Activated CD8-positive, alpha-beta memory T cell treated with anti-CD3 and anti-CD28 coated beads, Interleukin-2, amount 10 ng/mL, durations not matched to agents 7 days and 5 days (primary cell): ENCODE measurements around the gene ZNF214. TPM values are rescaled to one million over a fixed set of nuclear protein-coding genes. Genes with fewer than 3 reads are reported as not detected.

ENCODE experiments used
- ATAC-seq: fragments of 150-1000 bp; cut with Tn5 transposase; one replicate; pipeline ENCODE4 v1.10.0; 2021; ENCODE audit warnings: moderate library complexity
- CTCF ChIA-PET: fragments of 350-600 bp; sonication (Branson Sonifier 250); formaldehyde crosslinking; loops from one replicate; lab custom pipeline; 2021; ENCODE audit warnings: antibody characterized with exemption; lab: Charles Lee
- DNase-seq: peaks from one replicate; pipeline ENCODE4 v3.0.0-alpha.2; 2020
- H3K27ac Mint-ChIP-seq: one replicate; pipeline ENCODE4 v1.8.0; 2021; ENCODE audit warnings: mild to moderate bottlenecking, mixed read lengths
- H3K27me3 Mint-ChIP-seq: one replicate; pipeline ENCODE4 v1.8.0; 2021; ENCODE audit warnings: mixed read lengths
- H3K36me3 Mint-ChIP-seq: one replicate; pipeline ENCODE4 v1.8.0; 2021; ENCODE audit warnings: mild to moderate bottlenecking, mixed read lengths
- H3K4me1 Mint-ChIP-seq: one replicate; pipeline ENCODE4 v1.8.0; 2021; ENCODE audit warnings: mixed read lengths
- H3K4me3 Mint-ChIP-seq: one replicate; pipeline ENCODE4 v1.8.0; 2021; ENCODE audit warnings: mild to moderate bottlenecking, moderate library complexity, mixed read lengths
- H3K9me3 Mint-ChIP-seq: one replicate; pipeline ENCODE4 v1.8.0; 2022; ENCODE audit warnings: low read depth, mixed read lengths
- total RNA-seq, 2 experiments: library from RNA; stranded (reverse); gene quantifications; one replicate each; pipeline ENCODE4 v1.2.3, GENCODE V29; 2021

Gene ZNF214
- total RNA-seq, result not detected

GRCh38 chr11:7020183-7020917 is at the start of gene ZNF214, which contains the start of gene NLRP14:
ZNF214 (minus strand) TSS chr11:7020346; CDS start chr11:7002835, 17,511 bp downstream.
NLRP14 (plus strand) TSS chr11:7020479; CDS start chr11:7038587, 18,108 bp downstream.
- no peak within 1 kb of the TSS for H3K27ac Mint-ChIP-seq
- no peaks in the 10 kb centered on the region for H3K36me3 Mint-ChIP-seq
- ATAC-seq (no peak), DNase-seq (no peak)
- CTCF ChIA-PET, result no interaction called here
- H3K4me1 Mint-ChIP-seq, result peaks cover 3% of the 10 kb centered on the region
- no peaks in the 10 kb centered on the region for H3K9me3 Mint-ChIP-seq
- no peak within 1 kb of the TSS for H3K4me3 Mint-ChIP-seq
- peaks cover 35% of the 10 kb centered on the region for H3K27me3 Mint-ChIP-seq

GRCh38 chr11:7062534-7062933 is 42.4 kb upstream of the ZNF214 start:
- CTCF ChIA-PET, result no interaction called here
- no peak for ATAC-seq
- Mint-ChIP-seq H3K36me3 (no peaks in the 10 kb centered on the region), H3K27me3 (peaks cover 4% of the 10 kb centered on the region), H3K9me3 (no peaks in the 10 kb centered on the region), H3K27ac (no peak overlapping the region), H3K4me3 (no peak overlapping the region), H3K4me1 (no peaks in the 10 kb centered on the region)
- DNase-seq, result no peak

DNA sequence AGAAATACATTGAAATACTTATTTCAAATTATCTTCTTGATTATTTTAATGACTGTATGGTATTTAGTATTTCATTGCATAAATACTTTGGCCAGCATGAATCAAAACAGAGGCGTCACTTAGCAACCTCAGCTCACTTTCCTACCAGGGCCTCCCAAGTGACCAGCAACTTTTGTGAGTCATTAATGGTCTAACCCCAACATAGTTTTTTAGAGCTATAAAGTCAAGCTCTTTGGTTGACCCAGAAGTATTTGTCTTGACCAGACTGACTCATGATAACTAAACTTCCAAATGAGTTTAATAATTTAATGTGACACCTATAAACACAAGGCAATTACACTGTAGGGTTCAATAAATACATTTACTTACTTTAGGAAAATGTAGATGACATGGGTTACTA is 40.7 kb upstream of the ZNF214 start:
- CTCF ChIA-PET, result no interaction called here
- no peak overlapping the region for H3K27ac Mint-ChIP-seq
- H3K27me3 Mint-ChIP-seq, result no peaks in the 10 kb centered on the region
- DNase-seq (no peak), ATAC-seq (no peak)
- H3K36me3 Mint-ChIP-seq, result no peaks in the 10 kb centered on the region
- no peaks in the 10 kb centered on the region for H3K9me3 Mint-ChIP-seq
- H3K4me1 Mint-ChIP-seq, result no peaks in the 10 kb centered on the region
- H3K4me3 Mint-ChIP-seq, result no peak overlapping the region

GRCh38 chr11:7057641-7058040 is 37.5 kb upstream of the ZNF214 start:
- no peak for ATAC-seq
- no peaks in the 10 kb centered on the region for H3K9me3 Mint-ChIP-seq
- no peak overlapping the region for H3K4me3 Mint-ChIP-seq
- H3K27ac Mint-ChIP-seq, result no peak overlapping the region
- no peak for DNase-seq
- CTCF ChIA-PET, result no interaction called here
- no peaks in the 10 kb centered on the region for H3K36me3 Mint-ChIP-seq
- no peaks in the 10 kb centered on the region for H3K4me1 Mint-ChIP-seq
- H3K27me3 Mint-ChIP-seq, result peaks cover 2% of the 10 kb centered on the region

DNA sequence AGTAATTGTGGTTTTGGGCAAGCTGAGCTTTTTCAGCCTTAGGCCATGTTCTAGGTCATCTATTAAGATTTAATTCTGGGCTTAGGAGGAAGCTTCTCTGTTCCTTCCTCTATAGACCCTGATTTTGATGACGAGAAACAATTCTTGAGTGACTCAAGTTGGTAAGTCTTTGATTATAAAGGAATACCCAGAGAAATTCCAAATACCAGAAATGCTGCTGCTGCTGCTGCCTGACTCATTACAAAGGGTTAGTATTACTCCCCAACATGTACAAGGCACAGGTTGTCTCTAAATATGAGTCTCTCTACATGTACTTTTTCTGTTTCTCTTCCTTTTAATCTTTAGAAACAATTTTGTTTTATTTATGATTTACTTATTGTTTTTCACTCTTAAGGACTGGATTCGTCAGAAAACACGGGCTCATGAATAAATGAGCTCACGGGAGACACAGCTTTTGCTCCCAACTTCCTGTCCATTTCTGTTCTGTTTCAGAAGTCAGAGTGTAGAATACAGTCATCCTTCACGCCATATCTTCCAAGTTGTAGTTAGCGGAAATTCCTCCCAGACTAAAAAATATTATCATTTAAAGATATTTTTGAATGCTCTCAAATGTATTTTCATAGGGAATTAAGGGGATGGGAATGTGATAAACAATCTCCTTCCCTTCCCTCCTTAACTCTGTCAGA is 36.8 kb upstream of the ZNF214 start:
- Mint-ChIP-seq H3K36me3 (no peaks in the 10 kb centered on the region), H3K9me3 (no peaks in the 10 kb centered on the region), H3K27ac (no peak overlapping the region), H3K4me3 (no peak overlapping the region), H3K4me1 (no peaks in the 10 kb centered on the region), H3K27me3 (peaks cover 2% of the 10 kb centered on the region)
- CTCF ChIA-PET, result no interaction called here
- ATAC-seq (no peak), DNase-seq (no peak)

DNA sequence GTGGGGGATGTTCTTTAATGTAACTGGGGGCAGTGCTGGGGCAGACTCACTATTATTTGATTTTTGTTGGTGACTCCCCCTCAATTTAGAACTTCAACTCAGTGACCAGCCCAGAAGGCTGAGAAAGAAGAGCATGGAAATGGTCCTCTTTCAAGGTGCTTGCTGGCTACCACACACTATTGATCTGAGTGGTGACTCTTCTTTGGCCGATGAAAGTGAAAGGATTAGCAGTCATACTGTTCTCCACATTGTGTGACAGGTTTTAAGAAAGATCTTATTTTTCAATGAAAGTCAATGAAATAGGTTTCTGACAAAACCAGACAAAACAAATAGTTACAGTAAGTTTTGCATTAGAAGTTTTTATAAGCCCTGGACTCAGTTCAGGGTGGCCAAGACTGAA is 30.0 kb upstream of the ZNF214 start:
- CTCF ChIA-PET, result no interaction called here
- Mint-ChIP-seq H3K4me3 (no peak overlapping the region), H3K9me3 (no peaks in the 10 kb centered on the region), H3K27ac (no peak overlapping the region), H3K4me1 (no peaks in the 10 kb centered on the region), H3K27me3 (peaks cover 2% of the 10 kb centered on the region), H3K36me3 (no peaks in the 10 kb centered on the region)
- no peak for DNase-seq
- no peak for ATAC-seq

GRCh38 chr11:7046474-7047175 is 26.5 kb upstream of the ZNF214 start:
- Mint-ChIP-seq H3K9me3 (no peaks in the 10 kb centered on the region), H3K36me3 (no peaks in the 10 kb centered on the region), H3K4me1 (no peaks in the 10 kb centered on the region), H3K27me3 (no peaks in the 10 kb centered on the region), H3K4me3 (no peak overlapping the region), H3K27ac (no peak overlapping the region)
- DNase-seq (no peak), ATAC-seq (no peak)
- CTCF ChIA-PET, result no interaction called here

- CTCF ChIA-PET, result no interaction called here
- no peaks in the 10 kb centered on the region for H3K27me3 Mint-ChIP-seq
- H3K4me3 Mint-ChIP-seq, result no peak overlapping the region
- DNase-seq, result no peak
- no peaks in the 10 kb centered on the region for H3K9me3 Mint-ChIP-seq
- no peaks in the 10 kb centered on the region for H3K4me1 Mint-ChIP-seq
- ATAC-seq, result no peak
- no peak overlapping the region for H3K27ac Mint-ChIP-seq
- no peaks in the 10 kb centered on the region for H3K36me3 Mint-ChIP-seq
Measured at GRCh38 chr11:7034019-7034418, 13.9 kb upstream of the ZNF214 start.

- H3K4me3 Mint-ChIP-seq, result no peak overlapping the region
- H3K4me1 Mint-ChIP-seq, result no peaks in the 10 kb centered on the region
- DNase-seq (no peak), ATAC-seq (no peak)
- no peak overlapping the region for H3K27ac Mint-ChIP-seq
- no peaks in the 10 kb centered on the region for H3K36me3 Mint-ChIP-seq
- H3K27me3 Mint-ChIP-seq, result no peaks in the 10 kb centered on the region
- no peaks in the 10 kb centered on the region for H3K9me3 Mint-ChIP-seq
- CTCF ChIA-PET, result no interaction called here
Measured at GRCh38 chr11:7032692-7033091, 12.5 kb upstream of the ZNF214 start.

- no peaks in the 10 kb centered on the region for H3K27me3 Mint-ChIP-seq
- CTCF ChIA-PET, result no interaction called here
- H3K4me1 Mint-ChIP-seq, result no peaks in the 10 kb centered on the region
- no peak for DNase-seq
- no peak for ATAC-seq
- no peak overlapping the region for H3K27ac Mint-ChIP-seq
- no peaks in the 10 kb centered on the region for H3K9me3 Mint-ChIP-seq
- H3K36me3 Mint-ChIP-seq, result no peaks in the 10 kb centered on the region
- H3K4me3 Mint-ChIP-seq, result no peak overlapping the region
Measured at GRCh38 chr11:7031471-7031871, 11.3 kb upstream of the ZNF214 start.

GRCh38 chr11:7030836-7031235 is 10.7 kb upstream of the ZNF214 start:
- no peak for DNase-seq
- CTCF ChIA-PET, result no interaction called here
- ATAC-seq, result no peak
- Mint-ChIP-seq H3K4me3 (no peak overlapping the region), H3K36me3 (no peaks in the 10 kb centered on the region), H3K27ac (no peak overlapping the region), H3K27me3 (no peaks in the 10 kb centered on the region), H3K9me3 (no peaks in the 10 kb centered on the region), H3K4me1 (no peaks in the 10 kb centered on the region)

GRCh38 chr11:7028141-7028540 is 8.0 kb upstream of the ZNF214 start:
- CTCF ChIA-PET, result no interaction called here
- DNase-seq (no peak), ATAC-seq (no peak)
- peaks cover 2% of the 10 kb centered on the region for H3K27me3 Mint-ChIP-seq
- H3K4me3 Mint-ChIP-seq, result no peak overlapping the region
- no peaks in the 10 kb centered on the region for H3K36me3 Mint-ChIP-seq
- no peaks in the 10 kb centered on the region for H3K9me3 Mint-ChIP-seq
- H3K27ac Mint-ChIP-seq, result no peak overlapping the region
- no peaks in the 10 kb centered on the region for H3K4me1 Mint-ChIP-seq

- Mint-ChIP-seq H3K36me3 (no peaks in the 10 kb centered on the region), H3K4me3 (no peak overlapping the region), H3K4me1 (peaks cover 3% of the 10 kb centered on the region), H3K27ac (no peak overlapping the region), H3K9me3 (no peaks in the 10 kb centered on the region), H3K27me3 (peaks cover 35% of the 10 kb centered on the region)
- CTCF ChIA-PET, result no interaction called here
- DNase-seq (no peak), ATAC-seq (no peak)
Measured at GRCh38 chr11:7021318-7021717, 1.2 kb upstream of the ZNF214 start.
